GM21447 (cell line): ENCODE measurements around the gene MAPK14.
"Not testable (repeated sequence)": the region's sequence is repeated elsewhere in the genome, so short reads cannot be mapped to it uniquely, and the experiment has no call there.

Experiments
- ATAC-seq: cut with Tn5 transposase; IDR thresholded peaks from one replicate; pipeline ENCODE4 v1.9.1; 2021; ENCODE audit not compliant: unreplicated experiment

Gene MAPK14

DNA sequence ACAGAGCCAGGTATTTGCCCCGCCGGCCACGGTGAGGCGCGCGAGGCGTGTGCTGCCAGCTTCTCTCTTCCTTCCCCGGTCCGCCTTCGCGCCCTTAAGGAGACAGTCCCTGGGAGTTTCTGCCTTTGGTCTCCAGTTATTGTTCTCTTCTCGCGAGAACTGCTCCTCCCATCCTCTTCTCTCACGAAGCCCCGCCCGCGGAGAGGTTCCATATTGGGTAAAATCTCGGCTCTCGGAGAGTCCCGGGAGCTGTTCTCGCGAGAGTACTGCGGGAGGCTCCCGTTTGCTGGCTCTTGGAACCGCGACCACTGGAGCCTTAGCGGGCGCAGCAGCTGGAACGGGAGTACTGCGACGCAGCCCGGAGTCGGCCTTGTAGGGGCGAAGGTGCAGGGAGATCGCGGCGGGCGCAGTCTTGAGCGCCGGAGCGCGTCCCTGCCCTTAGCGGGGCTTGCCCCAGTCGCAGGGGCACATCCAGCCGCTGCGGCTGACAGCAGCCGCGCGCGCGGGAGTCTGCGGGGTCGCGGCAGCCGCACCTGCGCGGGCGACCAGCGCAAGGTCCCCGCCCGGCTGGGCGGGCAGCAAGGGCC, at the start of gene MAPK14:
MAPK14 (plus strand) TSS at position 308 of the 587 bp plus-strand sequence. CDS start 350 bp downstream, outside the sequence.
- ATAC-seq = peak; percentile 85

DNA sequence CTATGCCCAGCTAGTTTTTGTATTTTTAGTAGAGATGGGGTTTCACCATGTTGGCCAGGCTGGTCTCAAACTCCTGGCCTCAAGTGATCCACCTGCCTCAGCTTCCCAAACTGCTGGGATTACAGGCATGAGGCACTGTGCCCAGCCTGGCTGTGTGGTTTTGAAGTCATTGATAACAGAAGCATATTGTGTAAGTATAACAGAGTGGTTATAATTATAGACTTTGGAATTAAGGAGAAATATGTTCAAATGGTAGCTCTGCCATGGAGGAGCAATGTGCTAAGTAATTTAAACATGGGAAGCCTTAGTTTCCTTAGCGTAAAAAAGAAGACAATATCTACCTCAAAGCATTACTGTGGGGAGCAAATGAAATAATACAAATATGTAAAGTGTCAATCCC, 47.5 kb upstream of the MAPK14 start:
- not testable (repeated sequence) for ATAC-seq

DNA sequence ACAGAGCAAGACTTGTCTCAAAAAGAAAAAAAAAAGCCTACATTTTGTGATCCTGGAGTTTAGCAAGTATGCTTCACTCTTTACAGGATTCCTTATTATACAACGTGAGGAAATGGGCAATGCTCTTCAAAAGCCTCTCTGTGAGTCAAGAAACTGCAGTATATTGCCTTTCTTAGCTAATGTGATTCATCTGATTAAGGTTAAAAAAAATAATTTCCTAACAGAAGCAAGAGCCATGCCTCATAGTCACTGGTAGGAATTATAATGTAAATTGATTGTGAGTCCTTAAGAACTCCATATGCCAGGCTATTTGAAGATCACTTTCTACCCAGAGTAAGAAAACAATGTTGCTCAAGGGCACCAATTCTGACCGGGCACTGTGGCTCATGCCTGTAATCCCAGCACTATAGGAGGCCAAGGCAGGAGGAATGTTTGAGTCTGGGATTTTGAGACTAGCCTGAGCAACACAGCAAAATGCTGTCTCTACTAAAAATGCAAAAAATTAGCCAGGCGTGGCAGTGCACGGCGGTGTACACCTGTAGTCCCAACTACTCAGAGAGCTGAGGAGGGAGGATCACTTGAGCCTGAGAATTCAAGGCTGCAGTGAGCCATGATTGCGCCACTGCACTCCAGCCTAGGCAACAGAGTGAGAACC, 46.5 kb upstream of the MAPK14 start:
- no peak for ATAC-seq

DNA sequence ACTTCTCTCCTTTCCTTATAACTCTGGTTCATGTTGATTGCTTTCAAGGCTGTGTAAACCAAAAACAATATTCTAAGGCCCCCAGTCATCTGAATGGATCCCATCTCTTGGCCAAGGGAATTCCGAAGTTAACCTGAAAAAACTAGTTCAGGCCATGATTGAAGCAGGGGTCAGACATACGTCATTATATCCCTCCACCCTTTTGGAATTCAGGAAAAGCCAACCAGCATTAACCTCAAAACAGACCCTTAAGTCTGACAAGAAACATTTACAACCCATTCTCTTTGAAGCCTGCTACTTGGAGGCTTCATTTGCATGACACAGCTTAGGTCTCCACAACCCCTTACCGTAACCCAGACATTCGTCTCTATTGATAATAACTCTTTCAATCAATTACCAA, 42.9 kb upstream of the MAPK14 start:
- no peak for ATAC-seq

DNA sequence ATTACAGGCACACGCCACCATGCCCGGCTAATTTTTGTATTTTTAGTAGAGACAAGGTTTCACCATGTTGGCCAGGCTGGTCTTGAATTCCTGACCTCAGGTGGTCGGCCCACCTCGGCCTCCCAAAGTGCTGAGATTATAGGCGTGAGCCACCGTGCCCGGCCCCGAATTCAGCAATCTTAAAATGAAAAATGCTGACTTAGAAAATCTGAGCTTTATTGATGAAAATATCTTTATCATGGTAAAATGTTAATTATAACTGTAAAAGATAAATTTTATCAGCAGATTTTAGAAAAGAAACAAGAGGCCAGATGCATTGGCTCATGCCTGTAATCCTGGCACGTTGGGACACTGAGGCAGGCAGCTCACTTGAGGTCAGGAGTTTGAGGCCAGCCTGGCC, 39.6 kb upstream of the MAPK14 start:
- ATAC-seq = not testable (repeated sequence)

DNA sequence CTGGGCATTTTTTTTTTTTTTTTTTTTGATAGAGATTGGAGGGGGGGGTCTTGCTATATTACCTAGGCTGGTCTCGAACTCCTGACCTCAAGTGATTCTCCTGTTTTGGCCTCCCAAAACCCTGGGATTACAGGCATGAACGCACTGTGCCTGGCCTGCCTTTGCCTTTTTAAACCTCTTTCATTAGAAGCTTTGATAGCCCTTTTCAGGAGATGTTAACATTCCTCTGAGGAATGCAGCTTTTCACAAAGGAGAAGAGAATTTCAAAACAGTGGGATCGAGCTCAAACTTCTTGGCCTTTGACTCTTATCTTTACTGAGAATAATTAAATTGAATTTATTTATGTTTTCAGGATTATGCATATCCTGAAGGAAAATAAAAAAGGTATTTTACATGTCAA, 34.5 kb upstream of the MAPK14 start:
- ATAC-seq = no peak

DNA sequence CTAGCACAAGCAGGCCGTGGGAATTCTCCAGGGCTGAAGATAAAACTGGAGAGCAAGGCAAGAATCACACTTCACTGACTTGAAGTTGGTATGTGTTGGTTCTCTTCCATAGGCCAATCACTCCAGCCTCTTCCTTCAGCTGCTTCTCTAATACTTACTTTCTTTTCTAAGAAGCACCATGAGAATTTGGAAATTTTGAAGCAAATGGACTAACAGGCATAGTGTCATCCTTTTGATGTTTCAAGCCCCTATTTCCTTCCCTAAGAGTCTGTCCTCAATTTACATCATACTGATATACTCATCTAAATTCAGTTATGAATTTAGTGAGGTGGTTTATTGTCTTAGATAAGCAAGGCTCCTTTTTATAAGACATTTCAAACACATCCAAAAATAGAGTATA, 27.2 kb upstream of the MAPK14 start:
- ATAC-seq = no peak

DNA sequence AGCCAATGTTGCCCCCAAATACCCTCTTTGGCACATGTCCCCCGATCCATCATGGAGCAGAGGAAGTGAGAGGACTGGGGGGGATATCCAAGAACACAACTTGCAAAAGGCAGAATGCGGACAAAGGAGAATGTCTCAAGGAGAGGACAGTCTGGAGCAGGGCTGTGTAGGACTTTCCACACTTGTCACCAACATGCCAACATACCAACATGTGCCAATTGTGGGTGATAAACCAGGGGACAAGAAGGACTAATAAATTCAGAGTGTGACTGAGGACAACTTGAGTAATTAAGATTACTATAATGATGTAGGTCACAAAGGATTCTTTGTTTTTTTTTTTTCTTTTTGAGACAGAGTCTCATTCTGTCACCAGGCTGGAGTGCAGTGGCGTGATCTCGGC, 11.9 kb upstream of the MAPK14 start:
- no peak for ATAC-seq

DNA sequence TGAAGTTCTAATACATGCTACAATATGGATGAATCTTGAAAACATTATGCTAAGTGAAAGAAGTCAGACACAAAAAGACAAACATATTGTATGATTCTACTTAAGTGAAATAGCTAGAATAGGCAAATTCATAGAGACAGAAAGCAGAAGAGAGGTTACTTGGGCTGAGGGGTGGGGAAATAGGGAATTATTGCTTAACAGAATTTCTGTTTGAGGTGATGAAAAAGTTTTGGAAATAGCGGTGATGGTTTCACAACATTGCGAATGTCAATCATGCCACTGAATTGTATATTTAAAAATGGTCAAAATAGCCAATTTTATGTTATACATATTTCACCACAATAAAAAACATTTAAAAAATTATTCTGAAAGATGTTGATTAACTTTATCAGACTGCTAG, 9.3 kb upstream of the MAPK14 start:
- no peak for ATAC-seq

DNA sequence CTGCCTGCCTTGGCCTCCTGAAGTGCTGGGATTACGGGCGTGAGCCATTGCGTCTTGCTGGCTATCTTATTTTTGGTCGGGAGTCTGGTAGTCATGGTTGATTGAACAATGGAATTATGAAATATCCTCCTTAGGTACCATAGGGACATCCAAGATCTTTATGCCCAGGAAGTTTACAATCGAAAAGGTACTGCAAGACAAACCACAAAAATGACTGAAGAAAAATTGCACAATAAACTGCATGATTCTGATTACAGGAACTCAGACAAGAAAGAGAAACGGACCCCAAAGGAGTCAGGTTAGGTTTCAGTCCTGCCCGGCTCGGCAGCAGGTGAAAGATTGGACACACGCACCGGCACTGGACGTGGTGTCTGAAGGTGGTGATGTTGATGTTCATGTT, 8.4 kb upstream of the MAPK14 start:
- ATAC-seq = no peak

DNA sequence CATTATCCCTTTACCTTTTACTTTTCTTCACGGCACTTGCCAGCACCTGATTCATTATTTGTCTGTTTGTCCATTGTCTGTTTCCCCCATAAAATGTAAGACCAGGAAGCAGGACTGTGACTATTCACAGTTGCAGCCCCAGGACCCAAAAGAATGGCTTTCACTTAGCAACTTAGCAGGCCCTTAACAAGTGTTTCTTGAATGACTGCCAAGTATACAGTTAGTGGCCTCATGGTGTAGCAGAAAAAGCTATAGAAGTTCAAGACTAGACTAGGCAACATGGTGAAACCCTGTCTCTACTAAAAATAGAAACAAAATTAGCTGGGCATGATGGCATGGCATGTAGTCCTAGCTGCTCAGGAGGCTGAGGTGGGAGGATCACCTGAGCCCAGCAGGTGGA, 7.5 kb upstream of the MAPK14 start:
- no peak for ATAC-seq

DNA sequence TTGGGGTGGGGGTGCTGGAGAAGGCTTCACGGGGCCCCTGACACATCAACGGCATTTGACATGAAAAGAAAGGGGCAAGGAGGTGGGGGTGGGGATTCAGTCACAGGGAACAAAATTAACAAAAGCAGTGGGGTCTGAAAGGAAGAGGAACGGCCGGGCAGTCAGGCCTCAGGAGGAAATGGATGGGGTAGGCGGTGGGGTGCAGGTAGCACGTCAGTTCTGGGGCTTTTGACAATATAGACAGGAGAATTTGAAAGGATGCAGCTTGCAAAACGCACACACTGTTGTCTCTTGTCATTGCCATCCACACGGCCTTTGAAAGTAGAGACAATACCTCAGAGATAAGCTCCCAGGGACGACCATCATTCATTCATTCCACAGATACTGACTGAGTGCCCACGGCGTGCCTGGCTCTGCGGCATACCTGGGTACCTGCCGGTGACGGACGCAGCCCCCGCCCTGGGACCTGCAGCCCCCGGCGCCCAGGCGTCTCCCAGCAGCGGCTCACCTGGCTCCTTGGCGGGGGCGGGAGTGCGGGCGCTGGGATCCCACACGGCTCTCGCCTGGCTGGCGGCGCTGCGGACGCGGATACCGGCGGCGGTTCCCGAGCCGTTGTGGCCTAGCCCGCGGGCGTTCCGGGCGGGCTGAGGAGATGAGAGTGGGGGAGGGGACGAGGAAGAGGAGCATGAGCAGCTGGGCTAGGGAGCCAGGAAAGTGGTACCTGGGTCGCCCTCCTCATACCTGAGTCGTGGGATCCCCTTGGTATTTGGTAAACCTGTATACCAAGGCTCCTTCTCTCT, 3.4 kb upstream of the MAPK14 start, which contains the start of gene SLC26A8:
SLC26A8 (minus strand) TSS at position 646 of the 800 bp plus-strand sequence. CDS start 4,934 bp downstream, outside the sequence.
- ATAC-seq = no peak

DNA sequence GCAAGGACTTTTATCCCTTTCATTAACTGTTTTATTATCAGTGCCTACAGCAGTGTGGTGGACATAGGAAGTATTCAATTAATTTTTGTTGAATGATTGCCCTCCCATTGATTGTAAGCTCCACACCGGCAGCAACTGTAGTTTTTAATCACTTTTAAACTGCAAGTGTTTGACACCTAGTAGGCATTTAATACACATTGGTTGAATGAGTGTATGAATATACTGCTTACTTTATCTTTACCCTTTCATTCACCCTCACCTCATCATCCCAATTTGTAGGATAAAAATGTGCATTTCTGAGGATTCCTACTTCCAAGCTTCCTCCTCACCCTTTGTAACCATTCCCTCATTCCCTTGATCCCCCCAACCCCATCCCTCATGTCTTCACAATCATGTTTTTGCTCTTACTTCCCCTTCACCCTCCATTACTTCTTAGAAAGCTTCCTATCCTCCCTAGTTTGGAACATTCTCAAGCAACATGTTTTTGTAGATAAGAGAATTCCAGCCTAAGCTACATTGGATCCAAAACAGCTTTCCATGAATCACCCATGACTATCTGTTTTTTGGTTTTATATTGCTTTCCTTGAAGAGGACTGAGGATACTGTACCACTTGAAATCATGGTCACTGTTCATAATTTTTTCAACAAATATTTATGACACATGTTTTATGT, 2.2 kb upstream of the MAPK14 start:
- ATAC-seq = no peak

DNA sequence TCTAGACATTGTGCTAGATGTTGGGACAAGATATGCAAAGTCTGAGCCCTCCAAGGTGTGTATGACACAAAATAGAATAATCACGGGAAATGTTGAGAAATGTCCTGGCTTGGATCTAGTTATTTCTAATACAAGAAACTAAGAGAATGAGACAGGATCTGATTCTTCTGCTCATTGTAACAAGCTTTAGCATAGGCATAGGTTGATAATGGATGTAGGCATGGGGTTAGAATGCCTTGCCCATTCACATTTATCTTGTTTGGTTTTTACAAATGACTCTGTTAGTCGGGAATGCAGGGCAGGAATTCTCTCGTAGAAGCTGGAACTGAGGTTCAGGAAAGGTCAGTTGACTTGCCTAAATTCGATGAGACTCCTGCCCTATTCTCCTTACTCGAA, 1.7 kb upstream of the MAPK14 start:
- ATAC-seq = no peak

DNA sequence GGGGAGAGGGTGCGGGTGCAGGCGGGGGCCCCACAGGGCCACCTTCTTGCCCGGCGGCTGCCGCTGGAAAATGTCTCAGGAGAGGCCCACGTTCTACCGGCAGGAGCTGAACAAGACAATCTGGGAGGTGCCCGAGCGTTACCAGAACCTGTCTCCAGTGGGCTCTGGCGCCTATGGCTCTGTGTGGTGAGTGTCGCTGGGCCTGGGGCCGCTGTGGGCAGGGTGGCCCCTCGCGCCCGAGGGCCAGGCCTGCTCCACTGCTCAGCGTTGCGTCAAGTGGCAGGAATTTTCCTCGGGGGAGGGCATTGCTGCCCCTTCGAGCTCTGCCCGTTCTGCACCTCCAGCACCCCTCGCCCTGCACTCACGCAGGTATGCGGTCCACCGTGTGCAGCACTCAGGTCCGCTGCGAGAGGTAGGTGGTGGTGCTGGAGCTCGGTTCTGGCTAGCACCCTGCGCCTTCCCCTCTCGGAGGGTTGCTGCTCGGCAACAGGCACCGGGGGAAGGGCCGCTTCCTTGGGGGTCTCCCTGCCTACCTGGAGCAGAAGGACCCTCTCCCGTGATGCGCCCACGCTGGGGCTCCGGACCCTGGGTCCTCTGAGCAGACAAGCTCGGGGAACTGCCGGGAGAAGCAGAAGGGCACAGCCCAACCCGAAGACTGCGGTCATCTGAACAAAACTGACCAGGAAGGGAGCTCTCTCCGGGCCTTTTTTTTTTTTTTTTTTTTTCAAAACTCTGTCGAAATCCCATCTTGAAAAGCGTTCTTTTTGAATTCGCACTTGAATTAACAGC, 674 bp downstream of the MAPK14 start:
- peak; percentile 14 for ATAC-seq

DNA sequence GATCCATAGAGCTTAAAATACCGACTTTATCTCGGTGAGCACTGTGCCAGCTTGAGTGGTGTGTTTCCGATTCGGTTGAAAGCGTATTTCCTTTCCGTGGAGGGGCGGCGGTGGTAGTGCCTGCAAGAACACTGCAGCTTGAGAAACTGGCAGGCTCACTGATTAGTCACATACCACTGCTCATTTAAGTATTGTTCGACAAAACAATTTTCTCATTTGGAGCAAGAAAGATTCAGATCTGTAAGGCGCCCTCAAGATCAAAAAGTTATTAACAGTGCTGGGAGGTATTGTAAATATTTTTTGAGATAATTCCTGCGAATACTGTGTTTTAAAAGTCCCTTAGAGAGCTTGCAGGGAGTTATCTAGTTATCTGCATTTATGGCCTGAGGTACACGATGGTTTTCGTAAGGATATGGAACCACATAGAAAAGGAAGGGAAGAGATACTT, 1.3 kb downstream of the MAPK14 start:
- peak; percentile 26 for ATAC-seq

DNA sequence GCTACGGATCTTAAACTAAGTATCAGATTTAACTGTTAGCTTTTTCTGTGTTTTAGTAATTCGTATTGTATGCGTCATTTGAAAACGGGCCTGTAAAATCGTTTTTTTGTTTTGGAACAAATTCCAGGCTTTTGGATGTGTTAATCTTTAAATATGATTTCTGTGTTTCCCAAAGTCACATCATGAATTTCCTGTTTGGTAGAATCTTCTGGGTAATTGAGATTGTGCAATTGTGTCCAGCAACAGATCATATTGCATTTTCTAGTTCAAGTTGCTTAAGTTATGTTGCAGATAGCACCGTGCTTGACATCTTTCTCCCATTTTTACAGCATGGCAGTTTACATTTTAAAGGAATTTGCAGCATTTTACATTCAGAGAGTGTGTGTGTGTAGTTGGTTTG, 1.9 kb downstream of the MAPK14 start:
- no peak for ATAC-seq

DNA sequence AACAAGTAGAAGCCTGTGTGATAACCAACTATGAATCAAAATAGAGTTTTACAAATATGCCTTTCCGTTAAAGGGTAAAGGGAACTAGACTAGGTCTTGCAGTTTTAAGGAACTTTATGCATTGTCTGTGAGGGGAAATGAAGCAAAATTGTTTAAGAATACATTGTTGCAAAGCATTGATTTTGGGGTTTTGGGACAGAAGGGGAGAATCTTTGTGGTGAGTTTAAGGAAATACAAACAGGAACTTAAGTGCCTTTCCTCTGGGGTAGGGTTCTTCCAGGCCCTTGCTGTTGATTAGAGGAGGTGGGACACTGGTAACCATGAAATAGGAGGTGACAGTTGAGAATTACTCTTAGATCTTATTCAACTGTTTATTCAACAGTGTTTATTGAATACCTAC, 4.7 kb downstream of the MAPK14 start:
- ATAC-seq = no peak

DNA sequence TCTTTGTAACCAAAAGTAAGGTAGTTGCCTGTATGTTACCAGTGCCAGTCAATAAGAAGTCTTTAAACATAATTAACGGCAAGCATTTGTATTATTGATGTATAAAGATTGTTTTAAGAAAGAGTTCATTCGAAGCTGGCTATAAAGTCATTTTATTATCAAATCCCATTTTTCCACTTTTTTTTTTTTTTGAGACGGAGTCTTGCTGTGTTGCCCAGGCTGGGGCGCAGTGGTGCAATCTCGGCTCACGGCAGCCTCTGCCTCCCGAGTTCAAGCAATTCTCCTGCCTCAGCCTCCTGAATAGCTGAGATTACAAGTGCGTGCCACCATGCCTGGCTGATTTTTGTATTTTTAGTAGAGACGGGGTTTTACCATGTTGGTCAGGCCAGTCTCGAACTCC, 5.5 kb downstream of the MAPK14 start:
- ATAC-seq = not testable (repeated sequence)

DNA sequence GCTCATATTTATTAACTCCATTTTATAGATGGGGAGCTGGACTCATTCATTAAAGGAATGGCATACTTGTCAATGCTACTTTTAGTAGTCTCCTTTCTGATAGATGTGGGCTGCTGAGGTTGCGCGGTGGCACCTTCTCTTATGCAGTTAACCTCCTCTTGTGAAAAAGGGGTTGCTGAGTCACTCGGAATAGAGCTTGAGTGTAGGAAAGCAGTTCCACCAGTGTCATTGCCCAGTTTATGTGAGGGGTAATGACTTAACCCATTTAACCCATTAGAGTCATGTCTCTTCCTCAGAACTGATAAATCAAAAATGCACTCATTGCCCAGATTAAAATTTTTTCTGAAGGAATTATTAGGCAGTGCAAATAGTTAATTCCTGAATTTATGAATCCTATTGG, 6.3 kb downstream of the MAPK14 start:
- ATAC-seq = no peak

DNA sequence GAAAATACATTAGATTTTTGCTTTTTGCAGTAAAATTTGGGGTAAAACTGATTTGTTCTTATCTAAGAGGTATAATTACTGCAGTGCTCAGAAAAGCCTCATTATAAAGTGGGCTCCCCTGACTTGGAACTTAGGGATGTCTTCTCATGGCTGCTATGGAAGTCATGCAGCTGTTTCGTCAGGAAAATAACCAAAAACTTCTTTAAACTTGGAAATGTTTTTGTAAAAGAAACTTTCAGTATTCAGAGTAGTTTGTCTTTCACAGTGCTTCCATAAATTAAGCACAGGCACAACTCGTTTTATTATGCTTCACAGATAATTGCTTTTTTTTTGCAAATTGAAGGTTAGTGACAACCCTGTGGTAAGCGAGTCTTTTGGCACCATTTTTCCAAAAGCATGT, 6.8 kb downstream of the MAPK14 start:
- ATAC-seq = no peak
